ENCODE data around the gene ATOH7.
"Not testable (repeated sequence)": the region's sequence is repeated elsewhere in the genome, so short reads cannot be mapped to it uniquely, and the experiment has no call there.

Gene ATOH7

DNA sequence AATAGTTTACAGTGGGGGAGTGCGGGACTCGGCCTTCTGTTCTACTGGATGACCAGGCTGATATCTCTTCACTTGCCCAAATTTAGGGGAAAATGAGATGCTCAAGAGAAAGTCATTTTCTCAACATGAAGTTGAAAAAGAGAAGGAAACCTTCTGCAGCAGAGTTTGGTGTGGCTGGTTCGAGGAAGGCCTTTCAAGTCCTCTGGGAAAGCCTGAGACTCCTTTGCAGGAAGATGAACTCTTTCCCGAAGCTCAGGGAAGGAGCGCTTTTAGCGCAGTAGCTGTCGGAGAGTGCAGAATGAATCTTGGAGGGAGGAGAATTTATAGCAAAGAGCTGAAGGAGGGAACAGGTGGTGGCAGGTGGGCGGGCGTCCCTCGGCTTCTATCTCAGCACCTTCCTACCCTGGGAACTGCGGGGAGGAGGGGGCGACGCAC lies at the start of gene ATOH7:
Gene ATOH7, minus strand, starts transcription at position 297 of the 435 bp plus-strand sequence. CDS start 436 bp downstream, outside the sequence.
- FAIRE-seq (no peak), DNase-seq (ENCODE audit: insufficient read length, low spot score) (no peak)

DNA sequence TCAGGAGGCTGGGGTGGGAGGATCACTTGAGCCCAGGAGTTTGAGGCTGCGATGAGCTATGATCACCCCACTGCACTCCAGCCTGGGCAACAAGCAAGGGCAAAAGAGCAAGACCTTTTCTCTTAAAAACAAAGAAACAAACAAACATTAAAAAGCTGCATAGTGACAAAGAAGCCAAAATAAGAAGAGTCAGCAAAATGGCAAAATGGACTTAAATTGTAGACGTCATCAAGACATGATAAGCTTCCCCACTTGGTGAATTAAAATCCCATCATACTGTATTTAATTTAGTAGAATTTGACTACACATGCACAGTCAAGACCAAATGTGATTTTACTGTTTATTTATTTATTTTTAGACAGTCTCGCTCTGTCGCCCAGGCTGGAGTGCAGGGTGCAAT lies 48.8 kb upstream of the ATOH7 start:
- DNase-seq (ENCODE audit: insufficient read length, low spot score) = no peak
- no peak for FAIRE-seq

DNA sequence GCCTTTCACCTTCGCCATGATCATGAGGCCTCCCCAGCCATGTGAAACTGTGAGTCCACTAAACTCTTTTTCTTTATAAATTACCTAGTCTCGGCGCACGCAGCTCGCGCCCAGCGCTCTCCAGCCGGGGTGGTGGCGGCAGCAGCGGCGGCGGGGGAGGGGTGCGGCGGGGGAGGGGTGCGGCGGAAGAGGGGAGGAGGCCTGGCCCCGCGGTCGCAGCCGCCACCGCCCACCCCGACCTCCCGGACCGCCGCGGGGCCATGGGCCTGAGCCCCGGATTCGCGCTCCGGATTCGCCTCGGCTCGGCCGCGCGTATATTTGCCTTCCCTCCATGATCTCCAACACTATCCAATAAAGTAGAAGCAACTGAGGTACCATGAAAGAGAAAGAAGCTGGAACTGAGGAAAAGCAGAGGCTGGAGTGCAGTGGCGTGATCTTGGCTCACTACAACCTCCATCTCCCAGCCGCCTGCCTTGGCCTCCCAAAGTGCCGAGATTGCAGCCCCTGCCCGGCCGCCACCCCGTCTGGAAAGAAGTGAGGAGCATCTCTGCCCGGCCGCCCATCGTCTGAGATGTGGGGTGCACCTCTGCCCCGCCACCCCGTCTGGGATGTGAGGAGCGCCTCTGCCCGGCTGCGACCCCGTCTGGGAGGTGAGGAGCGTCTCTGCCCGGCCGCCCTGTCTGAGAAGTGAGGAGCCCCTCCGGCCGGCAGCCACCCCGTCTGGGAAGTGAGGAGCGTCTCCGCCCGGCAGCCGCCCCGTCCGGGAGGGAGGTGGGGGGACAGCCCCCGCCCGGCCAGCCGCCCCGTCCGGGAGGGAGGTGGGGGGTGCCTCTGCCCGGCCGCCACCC lies 47.2 kb upstream of the ATOH7 start:
- not testable (repeated sequence) for FAIRE-seq; DNase-seq (ENCODE audit: insufficient read length, low spot score)

DNA sequence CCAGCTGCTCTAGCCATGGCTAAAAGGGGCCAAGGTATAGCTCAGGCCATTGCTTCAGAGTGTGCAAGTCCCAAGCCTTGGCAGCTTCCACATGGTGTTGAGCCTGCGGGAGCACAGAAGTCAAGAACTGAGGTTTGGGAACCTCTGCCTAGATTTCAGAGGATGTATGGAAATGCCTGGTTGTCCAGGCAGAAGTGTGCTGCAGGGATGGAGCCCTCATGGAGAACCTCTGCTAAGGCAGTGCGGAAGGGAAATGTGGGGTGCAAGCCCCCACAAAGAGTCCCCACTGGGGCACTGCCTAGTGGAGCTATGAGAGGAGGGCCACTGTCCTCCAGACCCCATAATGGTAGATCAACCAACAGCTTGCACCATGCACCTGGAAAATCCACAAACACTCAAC lies 45.9 kb upstream of the ATOH7 start:
- not testable (repeated sequence) for FAIRE-seq; DNase-seq (ENCODE audit: insufficient read length, low spot score)

DNA sequence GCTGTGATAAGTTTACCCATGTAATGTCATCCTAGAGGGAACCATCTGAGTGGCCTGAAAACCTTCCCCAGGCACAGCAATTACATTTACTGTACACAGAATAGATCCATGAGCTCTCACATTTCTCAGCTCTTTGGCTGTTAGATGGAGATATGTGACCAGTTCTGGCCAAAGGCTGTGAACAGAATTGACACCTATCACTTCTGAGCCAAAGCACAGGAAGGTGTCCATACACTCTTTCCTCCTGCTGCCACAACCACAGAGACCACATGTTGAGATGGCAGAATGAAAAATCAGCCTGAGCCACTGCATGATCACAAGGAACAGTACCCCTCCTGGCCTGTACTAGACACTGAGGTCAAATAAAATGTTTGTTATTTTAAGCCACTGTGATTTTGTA lies 44.3 kb upstream of the ATOH7 start:
- DNase-seq (ENCODE audit: insufficient read length, low spot score) = no peak
- FAIRE-seq = no peak

DNA sequence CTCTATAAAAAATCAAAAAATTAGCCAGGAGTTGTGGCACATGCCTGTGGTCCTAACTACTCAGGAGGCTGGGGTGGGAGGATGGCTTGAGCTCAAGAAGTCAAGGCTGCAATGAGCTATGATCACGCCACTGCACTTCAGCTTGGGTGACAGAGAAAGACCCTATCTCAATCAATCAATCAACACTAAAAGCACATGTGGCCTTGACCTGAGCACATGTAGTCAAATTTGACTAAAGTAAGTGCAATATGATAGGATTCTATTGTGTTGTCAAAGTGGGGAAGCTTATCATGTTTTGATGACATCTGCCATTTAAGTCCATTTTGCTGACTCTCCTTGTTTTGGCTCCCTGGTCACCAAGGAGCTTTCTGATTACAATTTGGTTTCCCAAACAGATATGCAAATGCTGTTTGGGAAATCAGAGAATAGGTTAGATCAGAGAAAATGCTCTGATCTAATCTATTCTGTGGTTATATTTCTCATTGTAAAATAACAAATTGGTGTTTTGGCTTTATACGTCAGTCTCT lies 43.8 kb upstream of the ATOH7 start:
- no peak for FAIRE-seq
- no peak for DNase-seq (ENCODE audit: insufficient read length, low spot score)

DNA sequence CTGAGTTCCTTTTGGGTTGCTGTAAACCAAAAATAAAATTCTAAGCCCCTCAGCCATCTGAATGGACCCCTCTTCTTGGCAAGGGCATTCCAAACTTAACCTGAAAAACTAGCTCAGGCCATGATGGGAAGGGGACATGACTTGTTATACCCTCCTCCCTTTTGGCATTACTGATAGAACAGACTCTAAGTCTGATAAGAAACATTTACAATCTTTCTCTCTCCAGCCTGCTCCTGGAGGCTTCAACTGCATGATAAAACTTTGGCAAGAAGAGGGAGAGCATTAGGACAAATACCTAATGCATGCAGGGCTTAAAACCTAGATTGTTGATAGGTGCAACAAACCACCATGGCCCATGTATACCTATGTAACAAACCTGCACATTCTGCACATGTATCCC lies 40.9 kb upstream of the ATOH7 start:
- FAIRE-seq (no peak), DNase-seq (ENCODE audit: insufficient read length, low spot score) (no peak)

DNA sequence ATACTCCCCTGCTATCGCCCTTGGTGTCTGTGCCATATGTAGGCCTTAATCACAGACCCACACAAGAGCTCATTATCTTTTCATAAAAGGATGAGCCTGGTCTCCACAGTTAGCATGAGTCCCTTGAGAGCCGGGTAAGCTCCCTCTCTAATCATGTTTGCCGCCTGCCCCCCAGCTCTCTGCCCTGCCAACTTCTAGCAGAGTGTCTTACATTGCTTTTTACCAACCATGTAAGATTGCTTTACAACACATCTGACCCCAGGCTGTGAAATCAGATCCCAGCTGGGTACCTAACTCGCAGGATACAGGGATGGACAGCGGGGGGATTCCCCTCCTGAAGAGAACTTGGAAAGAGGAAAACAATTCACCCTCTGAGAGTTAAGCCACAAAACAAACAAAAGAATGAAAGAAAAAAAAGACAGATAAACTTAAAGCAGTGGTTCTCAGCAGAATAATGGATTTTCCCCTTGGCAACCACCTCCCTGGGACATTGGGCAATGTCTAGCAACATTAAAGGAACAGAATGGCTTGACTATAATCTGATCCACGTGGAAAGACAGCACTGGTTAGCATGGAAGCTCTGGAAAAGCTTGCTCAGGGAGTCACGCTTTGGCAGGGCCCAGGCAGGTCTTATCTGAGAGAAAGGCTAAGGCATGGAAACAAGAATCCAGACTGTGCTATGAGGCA lies 39.4 kb upstream of the ATOH7 start:
- FAIRE-seq (no peak), DNase-seq (ENCODE audit: insufficient read length, low spot score) (no peak)

DNA sequence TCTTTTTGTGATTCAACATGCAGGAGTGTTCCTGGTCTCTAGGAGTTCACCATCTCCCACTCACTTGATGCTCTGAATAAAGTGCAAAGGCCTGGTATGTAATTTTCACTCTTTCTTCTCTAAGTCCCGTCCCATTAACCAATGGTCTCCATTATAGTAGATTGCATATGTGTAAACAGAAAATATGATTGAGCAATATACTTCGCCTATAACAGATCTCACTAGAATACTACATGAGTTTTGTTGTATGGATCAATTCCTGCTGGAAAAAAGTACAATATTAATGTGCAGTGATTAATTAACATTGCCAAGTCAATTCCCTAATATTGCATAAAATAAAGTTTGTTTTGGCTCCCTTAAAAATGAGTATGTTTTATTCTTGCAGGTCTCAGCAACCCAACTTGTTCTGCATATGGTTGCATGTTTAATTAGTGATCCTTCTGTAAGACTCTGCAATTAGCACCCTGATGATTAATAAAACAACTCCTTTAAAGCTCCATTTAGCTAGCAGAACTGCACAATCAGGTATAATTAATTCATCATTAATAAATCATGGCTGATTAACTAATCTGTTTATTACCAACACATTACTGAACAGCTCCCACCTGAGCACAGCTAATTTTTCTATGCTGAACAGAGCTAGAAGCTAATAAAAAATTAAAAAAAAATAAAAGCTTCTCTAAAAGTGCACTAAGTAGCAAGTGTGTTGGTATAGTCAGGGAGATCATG lies 37.8 kb upstream of the ATOH7 start:
- DNase-seq (ENCODE audit: insufficient read length, low spot score) (no peak), FAIRE-seq (no peak)

DNA sequence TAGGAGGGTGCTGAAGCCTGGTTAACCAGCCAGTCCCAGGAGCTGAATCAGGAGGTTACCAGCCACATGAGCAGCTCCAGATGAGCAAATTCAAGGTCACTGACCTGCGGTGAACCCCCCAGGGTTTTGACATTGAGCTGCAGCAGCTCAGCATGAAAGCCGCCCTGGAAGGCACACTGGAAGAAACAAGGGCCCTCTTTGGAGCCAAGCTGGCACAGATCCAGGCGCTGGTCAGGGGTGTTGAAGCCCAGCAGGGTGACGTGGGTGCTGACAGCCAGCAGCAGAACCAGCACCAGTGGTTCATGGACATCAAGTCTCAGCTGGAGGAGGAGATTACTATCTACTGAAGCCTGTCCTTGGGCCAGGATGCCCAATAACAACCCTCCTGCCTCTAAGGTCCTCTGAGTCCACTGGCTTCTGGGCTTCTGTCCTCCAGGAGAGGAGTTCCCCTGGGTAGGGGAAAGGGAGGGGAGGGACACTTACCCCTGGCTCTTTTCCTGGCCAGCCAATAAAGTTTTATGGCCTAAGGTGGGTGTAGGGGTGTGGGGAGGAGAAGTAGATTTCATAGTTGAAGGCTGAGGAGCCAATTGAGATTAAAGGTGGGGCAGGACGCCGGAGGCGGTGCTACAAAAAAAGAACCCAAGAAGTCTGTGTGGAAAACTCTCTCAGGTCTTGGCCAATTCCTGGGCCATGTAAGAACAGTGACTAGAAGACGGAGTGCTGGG lies 29.4 kb upstream of the ATOH7 start:
- no peak for FAIRE-seq
- DNase-seq (ENCODE audit: insufficient read length, low spot score) = no peak

DNA sequence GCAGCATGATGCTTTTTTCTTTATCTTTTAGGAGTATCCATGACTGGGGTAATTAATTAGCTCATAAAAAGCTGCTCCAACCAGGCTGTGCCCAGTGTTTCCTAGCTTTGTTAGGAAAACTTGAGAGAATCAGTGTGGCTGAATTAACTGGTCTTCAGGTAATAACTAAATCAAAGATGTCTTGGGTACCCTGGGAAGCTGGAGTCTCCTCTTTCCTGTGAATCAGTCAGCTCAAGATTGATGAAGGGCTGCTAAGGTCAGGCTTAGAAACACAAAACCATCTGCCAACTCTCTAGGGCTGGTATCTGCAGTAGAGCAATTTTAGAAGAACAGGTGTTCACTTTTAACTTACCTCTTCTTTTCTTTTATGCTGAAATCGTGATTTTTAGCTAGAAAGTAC lies 21.4 kb upstream of the ATOH7 start:
- DNase-seq (ENCODE audit: insufficient read length, low spot score) (no peak), FAIRE-seq (no peak)

DNA sequence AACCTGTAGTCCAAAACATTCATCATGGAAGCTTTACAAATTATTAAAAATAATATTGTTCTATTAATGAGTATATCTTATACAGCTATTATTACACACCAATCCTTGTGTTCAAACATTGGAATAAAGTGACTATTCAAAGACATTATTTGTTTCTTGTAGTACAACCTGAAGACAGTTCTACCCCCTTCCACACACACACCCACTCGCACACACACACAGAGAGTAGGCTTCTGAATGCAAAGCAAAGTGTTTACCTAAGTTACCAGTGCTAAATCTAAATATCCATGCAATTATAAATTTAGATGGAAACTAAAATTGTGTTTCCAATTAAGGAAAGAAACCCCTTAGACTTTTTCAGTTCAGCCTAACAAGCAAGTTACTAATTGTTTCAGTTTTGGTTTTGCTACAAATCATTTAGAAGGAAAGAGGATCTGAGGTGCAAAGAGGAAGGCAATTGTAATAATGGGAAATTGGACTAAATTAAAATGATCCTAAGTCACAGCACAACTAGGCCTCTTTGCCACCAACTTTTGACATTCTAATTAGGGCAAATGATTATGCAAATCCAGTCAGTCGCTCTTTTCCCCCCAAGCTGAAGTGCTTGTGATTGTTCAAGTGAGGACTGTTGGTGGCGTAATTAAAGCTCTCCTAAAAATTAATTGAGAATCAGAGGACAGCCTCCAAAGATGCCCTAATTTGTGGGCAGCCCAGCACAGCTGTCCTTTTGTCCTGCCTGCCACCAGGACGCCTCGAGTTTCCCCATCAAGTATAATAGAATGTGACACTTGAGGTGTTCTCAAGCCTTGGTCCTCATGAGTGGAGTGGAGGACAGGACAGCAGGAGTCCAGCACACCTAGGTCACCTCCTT lies 19.9 kb upstream of the ATOH7 start:
- no peak for FAIRE-seq

DNA sequence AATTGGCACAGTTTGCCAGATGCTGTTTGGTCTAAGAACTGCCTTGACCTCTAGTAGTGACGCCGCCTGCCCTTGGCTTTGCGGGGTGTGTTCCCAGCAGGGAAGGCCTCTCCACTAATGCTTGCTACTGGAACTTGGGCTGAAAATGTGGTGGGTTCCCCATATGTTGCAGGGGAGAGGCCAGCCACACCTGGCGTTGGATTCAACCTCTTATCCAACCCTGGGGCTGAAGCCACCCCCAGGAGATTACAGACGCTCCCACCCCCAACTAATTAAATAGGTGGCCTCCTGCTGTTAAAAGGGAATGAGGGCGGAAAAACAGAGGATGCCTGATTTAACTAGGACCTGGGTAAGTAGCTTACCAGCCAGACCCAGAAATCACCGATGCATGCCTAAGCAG lies 19.2 kb upstream of the ATOH7 start:
- FAIRE-seq (no peak), DNase-seq (ENCODE audit: insufficient read length, low spot score) (no peak)

More for the DNA sequence above, 19.9 kb upstream of the ATOH7 start:
- no peak for DNase-seq (ENCODE audit: insufficient read length, low spot score)

DNA sequence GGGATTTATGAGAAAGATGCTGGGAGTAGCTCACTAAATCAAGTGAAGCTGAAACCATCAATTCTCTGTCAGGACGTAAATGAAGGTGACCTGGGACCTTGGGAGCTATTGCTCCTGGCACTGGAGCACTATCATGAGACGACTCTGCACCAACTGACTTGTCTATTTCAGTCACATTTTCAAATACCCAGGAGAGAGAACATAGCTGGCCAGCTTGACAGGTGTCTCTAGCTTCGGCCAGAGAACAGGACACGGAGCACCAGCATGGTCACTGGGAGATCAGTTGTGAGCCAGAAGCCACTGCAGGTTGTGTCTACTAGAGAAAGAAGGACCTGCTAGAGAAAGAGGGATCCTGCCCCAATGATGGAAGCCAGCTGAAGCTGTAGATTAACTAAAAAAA lies 17.4 kb upstream of the ATOH7 start:
- DNase-seq (ENCODE audit: insufficient read length, low spot score) = no peak
- FAIRE-seq = no peak

DNA sequence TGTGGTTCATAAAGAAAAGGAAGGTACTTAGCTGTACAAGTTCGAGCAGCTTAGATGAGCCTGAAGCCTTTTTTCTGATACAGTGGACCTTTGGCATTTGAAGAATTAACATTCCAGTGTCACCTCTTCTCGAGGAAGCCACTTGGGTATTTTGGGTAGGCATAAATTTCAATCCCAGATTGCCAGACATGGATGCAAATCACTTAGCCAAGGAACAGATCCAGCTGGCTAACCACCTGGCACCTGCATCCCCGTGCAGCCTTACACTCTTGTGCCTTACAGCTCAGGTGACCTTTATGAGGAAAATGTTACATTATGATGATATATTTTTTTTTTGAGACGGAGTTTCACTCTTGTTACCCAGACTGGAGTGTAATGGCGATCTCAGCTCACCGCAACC lies 16.0 kb upstream of the ATOH7 start:
- DNase-seq (ENCODE audit: insufficient read length, low spot score) (no peak), FAIRE-seq (no peak)

DNA sequence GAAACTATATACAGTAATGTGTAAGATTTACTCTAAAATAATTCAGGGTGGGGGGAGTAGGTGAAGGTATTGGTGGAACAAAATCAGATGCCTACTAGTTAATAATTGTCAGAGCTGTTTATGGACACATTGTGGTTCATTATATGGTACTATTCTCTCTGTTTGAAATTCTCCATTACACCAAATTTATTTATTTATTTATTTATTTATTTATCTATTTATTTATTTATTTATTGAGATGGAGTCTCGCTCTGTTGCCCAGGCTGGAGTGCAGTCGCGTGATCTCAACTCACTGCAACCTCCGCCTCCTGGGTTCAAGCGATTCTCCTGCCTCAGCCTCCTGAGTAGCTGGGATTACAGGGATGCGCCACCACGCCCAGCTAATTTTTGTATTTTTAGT lies 14.5 kb upstream of the ATOH7 start:
- not testable (repeated sequence) for DNase-seq (ENCODE audit: insufficient read length, low spot score); FAIRE-seq

DNA sequence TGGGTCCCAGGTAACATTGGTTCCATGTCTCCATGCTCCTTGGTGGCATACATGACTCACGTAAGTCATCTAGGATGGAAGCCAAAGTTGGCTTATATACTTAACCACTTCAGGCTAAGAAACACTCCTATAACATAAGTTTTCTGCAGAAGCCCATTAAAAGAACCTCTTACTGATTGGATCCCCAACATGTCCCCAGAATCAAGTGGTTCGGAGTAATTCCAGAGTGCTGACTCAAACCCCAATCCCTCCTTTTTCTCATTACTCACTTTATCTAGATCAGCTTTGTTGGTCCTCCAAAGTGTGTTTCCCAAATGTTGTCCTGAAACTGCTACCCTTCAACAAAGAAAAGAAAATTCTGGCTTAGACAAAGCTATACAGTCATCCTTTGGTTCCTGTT lies 10.1 kb upstream of the ATOH7 start:
- no peak for FAIRE-seq

DNA sequence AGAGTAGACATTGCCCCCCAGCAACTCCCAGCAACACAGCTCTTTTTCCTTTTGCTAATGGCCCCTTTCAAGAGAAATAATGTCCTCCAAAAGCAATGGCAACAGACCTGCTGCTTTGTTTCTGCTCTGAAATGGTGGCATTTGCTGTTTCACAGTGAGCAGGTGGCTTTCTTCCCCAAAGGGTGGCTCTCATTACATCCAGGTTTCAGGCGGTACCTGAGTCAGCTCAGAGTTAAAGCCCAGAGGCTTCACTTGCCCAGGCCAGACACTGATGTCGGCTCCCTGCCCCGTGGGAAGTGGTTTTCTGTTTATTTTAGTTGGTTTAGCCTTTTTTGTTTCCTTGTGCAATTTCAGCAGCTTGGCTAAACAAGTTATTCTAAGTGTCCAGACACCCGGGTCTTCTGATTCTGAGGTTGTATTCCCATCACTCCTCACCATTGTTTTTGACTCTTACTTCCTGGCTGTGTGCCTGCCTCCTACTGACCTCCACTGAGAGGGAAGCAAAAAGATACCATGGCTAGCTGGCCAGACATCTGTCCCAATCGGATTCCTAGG lies 7.8 kb upstream of the ATOH7 start:
- no peak for DNase-seq (ENCODE audit: insufficient read length, low spot score)
- FAIRE-seq = no peak

More for the DNA sequence above, 10.1 kb upstream of the ATOH7 start:
- no peak for DNase-seq (ENCODE audit: insufficient read length, low spot score)

DNA sequence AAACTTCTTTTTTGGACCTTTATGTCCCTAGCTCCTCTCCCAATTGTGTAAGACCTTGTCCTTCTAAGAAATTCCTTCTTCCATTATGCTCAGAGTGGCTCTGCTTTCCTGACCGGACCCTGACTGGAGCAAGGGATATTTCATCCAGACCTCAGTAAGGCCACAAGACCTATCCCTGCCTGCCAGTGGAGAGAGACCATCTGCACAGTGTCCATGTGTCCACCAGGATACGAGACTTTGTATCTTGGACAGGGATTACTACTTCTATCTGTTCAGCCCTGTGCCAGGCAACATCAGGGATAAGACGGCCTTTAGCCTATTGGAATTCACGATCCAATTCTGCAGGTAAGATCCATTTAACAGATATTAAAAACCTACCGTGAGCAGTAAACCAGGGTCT lies 7.2 kb upstream of the ATOH7 start:
- no peak for FAIRE-seq
- no peak for DNase-seq (ENCODE audit: insufficient read length, low spot score)
